ENCODE measurements around the gene MAP6D1. TPM values are rescaled to one million over a fixed set of nuclear protein-coding genes. Genes with fewer than 3 reads are reported as not detected.

The MAP6D1 gene
- total RNA-seq, 1 donor from 2014 or later: 1.4 TPM

Other genes with a start within 250 kb of the MAP6D1 start
- gene KLHL24, start 190.0 kb downstream of the MAP6D1 start, total RNA-seq: 11.9 and 12.4 TPM in 2 replicates
- 41.2 and 43.3 TPM in 2 replicates for gene YEATS2, start 127.8 kb downstream of the MAP6D1 start, total RNA-seq
- gene PARL, start 59.3 kb upstream of the MAP6D1 start, total RNA-seq: 53.2 and 54.5 TPM in 2 replicates
- gene ABCC5, start 192.3 kb upstream of the MAP6D1 start, total RNA-seq: 17.7 and 19.1 TPM in 2 replicates
- gene HTR3D, start 206.2 kb upstream of the MAP6D1 start, total RNA-seq: not detected in 2 replicates
- gene HTR3C, start 227.5 kb upstream of the MAP6D1 start, total RNA-seq: not detected in 2 replicates